GM21381 (cell line): ENCODE results near the gene FGB.

ENCODE experiments used
- ATAC-seq: cut with Tn5 transposase; IDR thresholded peaks from one replicate; pipeline ENCODE4 v1.9.1; 2021; ENCODE audit warnings: mild to moderate bottlenecking, moderate library complexity; ENCODE audit not compliant: unreplicated experiment

FGB gene

DNA sequence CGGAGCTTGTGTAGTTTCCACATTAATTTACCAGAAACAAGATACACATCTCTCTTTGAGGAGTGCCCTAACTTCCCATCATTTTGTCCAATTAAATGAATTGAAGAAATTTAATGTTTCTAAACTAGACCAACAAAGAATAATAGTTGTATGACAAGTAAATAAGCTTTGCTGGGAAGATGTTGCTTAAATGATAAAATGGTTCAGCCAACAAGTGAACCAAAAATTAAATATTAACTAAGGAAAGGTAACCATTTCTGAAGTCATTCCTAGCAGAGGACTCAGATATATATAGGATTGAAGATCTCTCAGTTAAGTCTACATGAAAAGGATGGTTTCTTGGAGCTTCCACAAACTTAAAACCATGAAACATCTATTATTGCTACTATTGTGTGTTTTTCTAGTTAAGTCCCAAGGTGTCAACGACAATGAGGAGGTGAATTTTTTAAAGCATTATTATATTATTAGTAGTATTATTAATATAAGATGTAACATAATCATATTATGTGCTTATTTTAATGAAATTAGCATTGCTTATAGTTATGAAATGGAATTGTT, at the start of gene FGB:
Gene FGB (plus strand): TSS at position 315 of the 558 bp plus-strand sequence. CDS start 8 bp downstream, at position 323.
- no peak for ATAC-seq

DNA sequence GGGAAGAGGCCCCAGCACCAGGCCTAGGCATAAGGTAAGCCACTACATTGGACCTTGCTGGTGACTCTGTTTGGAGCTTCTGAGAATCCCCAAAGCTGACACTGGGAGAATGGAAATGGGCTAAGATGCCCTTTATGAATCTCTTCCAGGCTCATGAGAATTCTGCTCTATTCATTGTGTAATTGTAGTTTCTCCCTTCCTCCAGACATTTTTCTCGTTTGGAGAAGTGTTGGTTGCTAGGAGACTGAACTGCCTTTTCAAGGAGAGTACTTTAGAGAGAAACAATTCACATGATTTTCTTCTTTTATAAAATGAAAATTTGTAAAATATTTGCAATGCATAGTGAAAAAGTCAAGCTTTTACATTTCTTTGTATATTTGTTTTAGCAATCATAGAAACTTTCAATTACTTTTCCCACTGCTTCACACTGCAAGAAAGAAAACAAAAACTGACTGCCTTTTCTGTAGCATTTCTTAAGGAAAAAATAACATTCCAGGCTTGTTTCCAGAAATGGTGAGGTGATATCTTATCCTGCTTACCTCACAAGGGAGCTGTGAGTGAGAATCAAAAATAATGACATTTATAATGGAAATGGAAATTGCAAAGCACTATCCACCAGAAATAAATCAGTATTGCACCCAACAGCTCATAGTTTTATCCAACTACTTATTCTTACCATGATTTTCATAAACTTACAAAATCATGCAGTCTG, 46.3 kb upstream of the FGB start:
- no peak for ATAC-seq

DNA sequence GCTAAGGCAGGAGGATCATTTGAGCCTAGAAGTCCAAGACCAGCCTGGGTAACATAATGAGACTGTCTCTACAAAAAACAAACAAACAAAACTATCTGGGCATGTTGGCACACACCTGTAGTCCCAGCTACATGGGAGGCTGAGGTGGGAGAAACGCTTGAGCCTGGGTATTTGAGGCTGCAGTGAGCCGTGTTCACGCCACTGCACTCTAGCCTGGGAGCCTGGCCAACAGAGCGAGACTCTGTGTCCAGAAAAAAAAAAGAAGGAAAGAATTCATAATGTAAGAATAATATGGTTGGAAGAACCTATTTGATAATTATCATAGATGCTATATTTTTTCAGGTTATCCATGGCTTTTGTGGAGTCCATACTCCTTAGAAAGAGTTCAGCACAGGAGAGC, 45.2 kb upstream of the FGB start:
- ATAC-seq, result no peak

DNA sequence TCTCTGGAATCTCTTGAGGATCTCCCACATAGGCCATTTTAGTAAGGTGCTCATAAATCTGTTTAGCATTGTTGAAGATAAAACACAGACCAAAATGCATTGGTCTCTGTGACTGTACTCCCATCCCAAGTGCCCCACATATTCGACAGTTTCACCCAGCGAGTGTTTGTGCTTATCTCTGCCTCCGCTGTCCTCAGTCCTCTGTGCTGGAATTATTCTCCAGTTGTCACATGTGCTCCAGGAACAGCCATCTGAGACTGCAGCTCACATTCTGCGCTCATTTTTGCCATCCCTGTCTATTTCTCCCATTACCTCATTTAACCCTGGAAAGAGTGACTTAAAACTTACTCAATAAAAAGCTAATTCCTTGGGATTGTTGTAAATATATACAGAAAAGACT, 43.6 kb upstream of the FGB start:
- no peak for ATAC-seq

DNA sequence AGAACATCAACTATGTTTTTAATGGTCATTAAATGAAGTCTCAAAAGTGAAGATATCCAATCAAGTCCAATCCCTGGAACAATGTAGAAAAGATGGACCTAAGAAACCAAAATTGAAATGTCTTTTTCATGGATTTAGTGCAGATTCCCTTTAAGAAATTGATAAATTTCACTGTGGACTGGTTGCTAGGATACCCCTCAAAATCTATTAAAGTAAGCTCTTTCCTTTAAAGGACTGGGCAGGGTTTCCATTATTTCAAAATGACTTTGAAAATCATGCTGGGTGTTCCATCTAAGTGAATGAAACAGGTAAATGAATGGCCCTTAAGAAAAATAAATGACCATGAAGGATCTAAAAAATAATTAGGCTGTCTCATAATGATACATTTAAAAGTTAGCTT, 41.2 kb upstream of the FGB start:
- ATAC-seq, result no peak

DNA sequence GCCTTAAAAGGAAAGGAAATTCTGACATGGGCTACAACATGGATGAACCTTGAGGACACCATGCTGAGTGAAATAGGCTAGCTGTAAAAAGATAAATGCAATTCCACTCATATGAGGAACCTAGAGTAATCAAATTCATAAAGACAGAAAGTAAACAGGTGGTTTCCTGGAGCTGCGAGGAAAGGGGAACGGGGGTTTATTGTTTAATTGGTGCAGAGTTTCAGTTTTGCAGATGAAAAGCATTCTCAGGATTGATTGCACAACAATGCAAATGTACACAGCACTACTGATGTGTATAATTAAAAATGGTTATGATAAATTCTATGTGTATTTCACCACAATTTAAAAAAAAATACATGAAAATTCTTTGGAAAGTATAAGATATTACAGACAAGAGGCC, 36.7 kb upstream of the FGB start:
- ATAC-seq, result no peak

DNA sequence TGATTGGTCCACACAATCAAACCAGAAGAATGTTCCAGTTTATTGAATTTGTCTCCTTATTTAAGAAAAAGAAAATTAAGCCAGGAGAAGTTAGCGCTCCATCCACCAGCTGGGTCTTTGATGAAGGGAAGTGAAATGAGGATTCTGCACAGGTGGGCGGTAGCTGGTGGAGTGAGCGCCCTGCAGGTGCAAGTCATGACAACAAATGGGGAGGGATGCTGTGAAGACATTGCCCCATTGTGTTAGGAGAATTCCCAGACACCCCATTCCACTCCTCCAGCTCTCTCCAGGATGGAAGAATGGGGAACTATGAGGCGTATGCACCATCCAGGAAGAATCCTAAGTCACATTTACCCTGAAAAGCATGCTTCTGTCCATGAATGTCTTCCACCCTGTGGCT, 35.5 kb upstream of the FGB start:
- no peak for ATAC-seq

DNA sequence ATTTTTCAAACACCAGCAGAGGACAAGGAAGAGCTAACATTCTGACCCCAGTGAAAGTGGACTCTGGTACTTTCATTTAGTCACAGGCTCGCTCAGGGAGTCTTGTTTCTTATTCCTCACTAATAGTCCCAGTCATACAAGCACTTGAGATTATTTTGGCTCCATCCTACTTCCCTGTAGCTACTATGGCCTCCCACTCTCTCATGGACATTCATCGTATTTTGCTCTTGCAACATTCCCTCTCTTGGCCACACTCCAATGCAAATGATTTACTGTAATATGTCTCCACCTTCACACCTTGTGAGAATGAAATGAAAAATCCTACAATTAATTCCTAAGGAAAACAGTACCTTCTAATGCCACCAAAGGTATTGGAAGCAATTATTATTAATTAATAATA, 33.9 kb upstream of the FGB start:
- no peak for ATAC-seq

DNA sequence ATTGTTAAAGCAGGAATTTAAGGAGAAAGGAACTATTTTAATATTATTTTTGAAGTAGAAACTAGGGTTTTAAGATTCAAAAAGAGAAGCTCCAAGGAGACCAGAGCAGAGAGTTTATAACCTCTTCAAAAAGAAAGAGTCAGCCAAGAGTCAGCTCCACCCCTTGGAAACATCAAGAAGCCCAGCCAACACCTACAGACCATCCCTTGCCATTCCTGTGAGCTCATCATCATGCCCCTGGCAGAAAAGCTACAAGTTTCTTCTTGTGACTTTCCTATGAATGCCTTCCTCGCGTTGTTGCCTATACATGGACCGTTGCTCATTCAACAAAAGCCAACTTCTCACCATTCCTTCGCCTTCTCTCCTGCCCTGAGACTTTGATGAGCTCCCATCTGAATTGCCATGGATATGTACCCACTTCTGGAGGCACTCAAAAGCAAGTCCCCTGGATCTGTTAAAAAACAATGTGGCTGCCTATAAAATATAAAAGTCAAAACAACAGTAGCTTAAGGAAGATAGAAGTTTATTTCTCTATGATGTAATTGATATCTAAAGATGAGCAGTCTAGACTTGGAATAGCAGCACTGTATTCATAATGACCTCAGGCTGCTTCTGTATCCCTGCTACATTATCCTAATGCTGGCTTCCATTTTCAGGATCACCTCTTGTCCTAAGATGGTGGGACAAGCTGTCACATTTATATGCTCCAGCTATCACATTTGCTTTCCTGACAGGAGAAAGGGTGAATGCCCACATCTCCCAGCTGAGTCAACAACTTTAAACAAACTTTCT, 32.9 kb upstream of the FGB start:
- ATAC-seq, result no peak

DNA sequence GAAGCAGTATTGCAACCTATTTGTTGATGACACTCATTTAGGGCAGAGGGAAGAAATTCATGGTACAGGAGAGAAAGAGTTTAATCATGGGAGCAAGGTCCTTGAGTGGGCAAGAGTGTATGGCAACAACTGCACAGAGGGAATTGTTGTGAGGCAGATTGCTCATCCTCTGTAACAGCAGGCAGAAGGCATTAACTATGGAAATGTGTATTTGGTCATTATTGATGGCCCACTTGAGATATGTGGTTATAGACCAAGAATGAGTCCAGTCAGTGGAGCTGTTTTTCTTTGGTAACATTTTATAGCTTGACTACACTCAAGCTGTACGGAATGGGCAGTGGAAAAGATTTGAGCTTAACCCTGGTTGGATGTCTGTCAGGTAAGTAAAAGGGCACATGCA, 28.5 kb upstream of the FGB start:
- no peak for ATAC-seq

DNA sequence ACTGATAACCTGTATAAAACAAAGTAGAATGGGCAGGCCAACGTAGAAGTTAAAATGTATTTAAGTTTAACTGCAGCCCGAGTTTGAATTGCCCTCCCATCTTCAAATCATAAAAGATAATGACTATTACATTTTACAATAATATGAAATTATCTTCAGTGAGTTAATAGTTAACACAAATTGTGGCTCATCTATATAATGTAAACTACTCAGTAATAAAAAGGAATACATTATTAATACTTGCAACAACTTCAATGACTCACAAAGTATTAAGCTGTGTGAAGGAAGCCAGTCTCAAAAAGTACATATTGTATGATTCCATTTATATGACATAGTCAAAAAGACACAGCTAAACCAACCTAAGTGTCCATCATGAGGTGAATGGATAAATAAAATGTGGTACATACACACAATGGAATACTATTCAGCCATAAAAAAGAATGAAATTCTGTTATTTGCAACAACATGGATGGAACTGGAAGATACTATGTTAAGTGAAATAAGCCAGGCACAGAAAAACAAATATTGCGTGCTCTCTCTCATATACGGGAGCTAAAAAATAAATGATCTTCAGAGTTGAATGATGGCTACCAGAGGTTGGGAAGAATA, 20.4 kb upstream of the FGB start:
- no peak for ATAC-seq

DNA sequence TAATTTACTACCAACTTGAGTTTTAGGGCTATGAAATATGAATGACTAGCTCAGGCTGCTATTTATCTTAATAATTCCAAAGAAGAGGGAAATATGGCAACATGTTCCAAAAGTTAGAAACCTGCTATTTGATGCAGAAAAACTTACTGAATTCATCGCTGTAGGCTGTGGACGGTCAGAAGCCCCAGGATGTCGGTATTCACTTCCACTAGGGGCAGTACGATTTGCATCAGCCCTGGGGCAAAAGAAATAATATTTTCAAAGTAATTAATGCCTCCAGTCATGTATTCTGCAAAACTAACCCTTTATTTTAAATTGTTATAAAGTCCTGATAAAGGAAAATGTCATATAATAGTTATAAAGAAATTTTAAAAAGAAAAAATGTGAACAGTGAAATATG, 17.1 kb upstream of the FGB start:
- ATAC-seq, result no peak

DNA sequence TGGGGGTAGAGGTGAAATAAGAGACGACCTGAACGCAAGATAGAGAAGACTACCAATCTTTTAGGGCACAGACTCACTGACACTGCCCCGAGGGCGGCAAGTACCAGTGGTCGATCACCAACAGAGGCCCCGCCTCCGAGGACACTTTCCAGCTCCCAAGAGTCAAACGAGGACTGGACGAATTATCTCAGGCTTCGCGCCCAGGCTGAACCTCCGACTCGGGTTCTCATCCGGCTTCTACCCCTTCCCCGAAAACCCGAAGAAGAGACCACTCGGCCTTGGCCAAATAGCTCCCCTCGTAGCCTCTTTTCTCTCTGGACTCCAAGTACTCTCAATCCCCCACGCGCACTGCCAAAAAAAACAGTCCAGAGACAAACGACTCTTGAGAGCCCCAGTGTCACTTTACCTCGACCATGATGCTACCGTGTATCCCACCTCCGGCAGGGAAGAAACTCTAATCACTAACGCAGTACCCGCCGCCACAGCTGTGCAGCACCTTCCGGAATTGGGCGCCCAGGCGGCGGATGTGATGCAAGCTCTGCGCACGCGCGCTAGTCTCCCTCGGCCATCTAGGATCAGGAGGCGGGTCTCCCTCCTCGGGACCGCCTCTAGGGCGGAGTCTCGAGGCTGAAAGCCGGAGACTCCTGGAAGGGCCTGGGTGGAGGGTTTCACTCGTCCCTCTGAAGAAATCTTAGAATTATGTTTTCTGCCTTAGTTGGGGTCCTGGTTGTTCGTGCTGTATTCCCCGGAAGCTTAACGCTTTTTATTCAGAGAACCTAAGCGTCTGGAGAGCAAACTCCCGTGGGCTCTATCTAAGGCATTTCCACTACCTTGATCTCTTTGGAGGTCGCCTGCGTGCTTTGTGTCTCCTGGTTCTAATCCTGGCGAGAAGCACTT, 12.7 kb upstream of the FGB start, which contains the start of gene PLRG1:
Gene PLRG1 (minus strand): TSS at position 507 of the 897 bp plus-strand sequence. CDS start 92 bp downstream, at position 415.
- peak; percentile 97 for ATAC-seq

DNA sequence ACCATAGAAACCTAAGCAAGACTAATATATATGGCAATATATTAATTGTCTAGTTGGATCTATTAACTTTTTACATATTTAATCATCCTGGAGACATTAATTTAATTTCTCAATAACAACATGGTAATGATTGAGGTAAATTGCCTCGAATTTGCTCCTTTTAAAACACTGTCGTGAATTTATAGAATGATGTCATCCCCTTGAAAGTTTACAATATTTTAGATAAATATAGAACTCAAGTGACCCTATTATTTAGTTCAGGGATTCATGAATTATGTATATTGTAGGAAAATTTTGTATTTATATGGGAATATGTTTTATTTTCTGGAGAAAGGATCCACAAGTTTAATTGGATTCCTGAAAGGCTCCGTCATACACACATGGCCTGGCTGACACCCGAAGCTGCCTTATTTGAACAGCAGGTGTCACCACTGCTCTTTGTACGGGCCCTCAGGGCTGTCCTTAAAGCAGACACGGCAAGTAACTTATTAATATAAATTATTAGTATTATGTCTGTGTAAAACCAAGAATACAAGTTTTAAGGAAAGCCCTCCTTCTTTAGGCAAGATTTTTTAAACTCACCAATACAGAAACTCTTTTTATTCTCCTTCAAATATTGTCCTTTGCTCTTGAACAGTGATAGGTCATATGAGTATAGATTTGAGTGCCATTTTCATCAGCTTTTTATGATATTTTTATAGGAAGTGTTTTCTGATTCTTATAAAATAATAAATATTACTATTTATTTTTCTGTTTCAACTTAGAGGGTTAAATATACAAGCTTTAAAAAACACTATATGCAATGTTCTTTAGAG, 10.7 kb upstream of the FGB start:
- peak; percentile 53 for ATAC-seq

DNA sequence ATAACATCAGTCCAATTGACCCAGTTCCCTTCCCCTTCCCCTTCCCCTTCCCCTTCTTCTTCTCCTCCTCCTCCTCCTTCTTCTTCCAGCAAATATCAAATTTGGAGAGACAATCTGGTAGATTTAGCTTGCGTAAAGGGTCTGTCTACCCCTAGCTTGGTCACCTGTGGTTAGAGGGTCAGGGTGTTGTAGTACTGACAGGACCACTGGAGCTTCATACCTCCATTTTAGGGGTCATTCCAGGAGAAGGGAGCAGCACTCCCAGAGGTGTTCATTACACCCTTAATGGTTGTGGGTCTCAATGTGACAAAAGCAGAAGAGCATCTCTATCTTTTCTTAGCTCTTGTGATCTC, 3.7 kb upstream of the FGB start:
- peak; percentile 21 for ATAC-seq

DNA sequence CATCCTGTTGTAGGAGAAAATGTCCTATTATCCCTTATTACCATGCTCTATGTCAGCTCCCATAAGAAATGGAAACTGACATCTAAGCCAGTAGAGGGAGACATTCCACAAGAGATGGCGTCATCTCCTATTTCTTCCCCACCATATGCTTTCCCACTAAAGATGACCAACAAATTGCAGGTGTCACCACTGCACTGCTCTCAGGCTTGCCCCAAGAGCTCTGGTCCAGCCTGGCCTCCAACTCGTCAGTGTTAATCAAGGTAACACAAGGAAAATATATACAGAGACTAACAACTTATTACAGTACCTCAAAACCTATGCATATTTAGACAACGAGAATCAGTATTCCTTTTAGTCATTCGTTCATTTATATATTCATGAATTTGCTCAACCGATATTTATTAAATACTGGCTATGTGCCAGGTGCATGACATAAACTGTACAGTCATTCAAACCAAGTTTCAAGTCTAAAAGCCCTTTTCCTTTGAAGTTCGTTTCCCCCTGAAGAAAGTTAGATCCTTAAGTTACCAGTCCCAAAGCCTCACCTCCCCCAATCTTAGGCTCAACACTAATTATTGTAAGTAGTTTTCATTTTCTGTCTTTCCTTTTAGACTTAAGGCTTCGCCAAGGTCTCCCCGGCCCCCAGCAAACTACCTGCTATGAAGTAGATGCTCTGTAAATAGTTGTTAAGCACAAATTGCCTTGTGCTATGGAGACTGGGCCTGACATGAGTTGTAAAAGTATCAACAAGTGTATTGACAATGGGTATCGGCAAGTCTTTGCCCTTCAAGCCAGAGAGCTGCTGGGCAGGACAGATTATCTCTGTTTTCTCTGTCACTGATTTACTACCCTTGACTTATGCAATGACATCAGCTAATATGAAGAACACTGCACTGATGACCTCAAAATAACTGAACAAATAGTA, 3.1 kb upstream of the FGB start:
- peak; percentile 94 for ATAC-seq

DNA sequence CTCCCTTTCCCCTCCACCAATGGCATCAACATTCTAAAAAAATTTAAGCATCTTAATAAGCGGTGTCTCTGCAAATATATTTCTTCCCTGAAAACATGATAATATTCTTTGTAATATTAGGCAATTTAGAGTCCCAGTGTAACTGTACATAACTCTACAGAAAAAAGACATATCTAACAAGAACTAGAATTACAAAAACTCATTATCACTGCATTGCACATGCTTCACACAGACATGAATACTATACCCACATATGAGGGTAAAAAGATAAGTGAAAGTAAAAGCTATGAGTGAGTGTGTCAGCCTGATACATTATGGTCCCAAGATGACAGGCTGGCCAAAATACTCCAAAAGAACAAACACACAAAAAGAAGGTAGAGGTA, 2.4 kb upstream of the FGB start:
- no peak for ATAC-seq

DNA sequence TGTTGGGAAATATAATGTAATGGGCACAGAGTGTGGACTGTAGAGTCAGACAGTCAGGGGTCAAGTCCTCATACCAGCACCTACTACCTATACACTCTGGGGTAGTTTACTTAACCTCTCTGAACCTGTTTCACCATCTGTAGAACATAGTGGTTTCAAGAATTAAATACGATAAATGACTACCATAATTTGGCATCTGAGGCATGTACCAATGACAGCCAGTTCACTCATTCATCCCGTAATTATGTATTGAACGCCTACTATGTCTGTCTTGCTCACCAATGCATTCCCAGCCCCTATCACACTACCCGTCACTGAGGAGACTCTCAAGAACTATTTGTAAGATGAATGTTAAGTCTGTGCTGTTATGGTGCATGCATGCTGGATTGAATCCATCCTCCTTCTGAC, 2.0 kb upstream of the FGB start:
- no peak for ATAC-seq

DNA sequence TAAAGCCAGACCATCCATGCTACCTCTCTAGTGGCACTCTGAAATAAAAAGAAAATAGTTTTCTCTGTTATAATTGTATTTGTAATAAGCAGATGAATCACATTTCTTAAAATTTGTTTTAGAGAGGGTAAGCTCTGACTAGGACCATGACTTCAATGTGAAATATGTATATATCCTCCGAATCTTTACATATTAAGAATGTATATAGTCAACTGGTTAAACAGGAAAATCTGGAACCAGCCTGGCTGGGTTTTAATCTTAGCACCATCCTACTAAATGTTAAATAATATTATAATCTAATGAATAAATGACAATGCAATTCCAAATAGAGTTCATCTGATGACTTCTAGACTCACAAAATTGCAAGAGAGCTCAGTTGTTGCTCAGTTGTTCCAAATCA, 1.5 kb downstream of the FGB start:
- ATAC-seq, result no peak
